DMS114 treated with DMSO at 0.1 percent for 48 hours (cell line): Measurements from ENCODE around the gene NAA40.

ENCODE experiments used
- DNase-seq: peaks from one replicate; lab custom pipeline; 2025; ENCODE audit not compliant: unreplicated experiment; lab: John Stamatoyannopoulos, UW

The NAA40 gene

GRCh38 chr11:63985812-63986155, 47.0 kb downstream of the NAA40 start:
- no peak for DNase-seq

- peak; percentile 85 for DNase-seq
Observed at GRCh38 chr11:63986156-63986931, 47.5 kb downstream of the NAA40 start, which contains the start of gene OTUB1. Gene OTUB1 (plus strand): TSS chr11:63986438. CDS start chr11:63986457, 19 bp downstream.

GRCh38 chr11:63986932-63987513, 48.2 kb downstream of the NAA40 start:
- no peak for DNase-seq

DNA sequence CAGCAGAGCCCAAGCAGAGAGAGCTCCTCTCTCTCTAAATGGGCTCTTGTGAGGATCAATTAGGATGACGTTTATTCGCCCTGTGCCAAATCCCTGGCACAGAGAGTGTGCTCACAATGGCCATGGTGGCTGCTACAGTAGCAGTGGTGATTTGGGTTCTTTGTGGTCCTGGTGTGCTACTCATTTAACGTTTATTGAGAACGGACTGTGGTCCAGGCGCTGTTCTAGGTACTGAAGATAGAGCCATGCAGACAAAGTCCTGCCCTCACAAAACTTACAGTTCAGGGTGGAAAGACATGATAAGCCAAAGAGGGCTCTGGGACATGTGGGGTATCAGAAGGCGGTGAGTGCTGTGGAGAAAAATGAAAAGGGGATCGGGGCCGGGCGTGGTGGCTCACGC, 52.8 kb downstream of the NAA40 start:
- no peak for DNase-seq

GRCh38 chr11:63993100-63993499, 54.3 kb downstream of the NAA40 start:
- DNase-seq: no peak

GRCh38 chr11:63993993-63994392, 55.2 kb downstream of the NAA40 start:
- DNase-seq: no peak

DNA sequence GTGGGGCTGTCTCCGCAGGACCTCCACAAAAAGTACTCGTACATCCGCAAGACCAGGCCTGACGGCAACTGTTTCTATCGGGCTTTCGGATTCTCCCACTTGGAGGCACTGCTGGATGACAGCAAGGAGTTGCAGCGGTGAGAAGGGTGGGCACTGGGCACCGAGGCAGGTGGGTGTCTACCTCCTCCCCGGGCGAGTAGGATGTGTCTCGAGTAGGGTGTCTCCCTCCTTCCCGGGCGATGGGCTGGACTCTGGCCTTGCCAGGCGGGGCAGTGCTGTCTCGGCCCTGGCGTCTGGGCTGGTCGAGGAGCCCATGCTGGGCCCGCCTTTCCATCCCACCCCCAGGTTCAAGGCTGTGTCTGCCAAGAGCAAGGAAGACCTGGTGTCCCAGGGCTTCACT, 57.7 kb downstream of the NAA40 start:
- no peak for DNase-seq

- no peak for DNase-seq
Observed at GRCh38 chr11:63997104-63997700, 58.4 kb downstream of the NAA40 start.

DNA sequence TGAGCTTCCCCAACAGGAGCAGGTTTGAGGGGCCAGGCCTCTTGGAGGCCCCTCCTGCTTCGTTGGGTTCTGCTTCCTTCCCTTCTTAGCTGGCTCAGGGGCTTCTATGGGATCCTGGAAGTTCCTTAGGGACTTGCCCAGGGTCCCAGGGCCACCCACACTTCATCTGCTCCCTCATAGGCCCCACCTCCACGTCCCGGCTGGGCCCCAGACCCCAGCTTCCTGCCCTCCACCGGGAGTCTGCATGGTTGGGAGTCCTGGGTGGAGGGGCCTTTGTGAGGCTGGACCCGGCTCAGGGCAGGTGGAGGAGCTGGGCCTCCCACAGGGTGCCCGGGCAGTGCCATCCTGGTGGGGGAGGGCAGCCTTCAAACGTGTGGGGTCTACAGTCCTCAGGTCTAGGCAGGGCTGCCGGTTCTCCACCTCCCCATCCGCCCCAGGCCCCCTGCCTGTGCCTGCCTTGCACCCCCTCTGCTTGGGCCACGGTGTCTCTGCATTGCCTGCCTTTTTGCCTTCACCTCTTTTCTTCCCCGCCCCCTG, 59.1 kb downstream of the NAA40 start:
- no peak for DNase-seq

- DNase-seq: no peak
Observed at GRCh38 chr11:63998558-63999348, 60.0 kb downstream of the NAA40 start.

GRCh38 chr11:63999349-64000025, 60.7 kb downstream of the NAA40 start:
- no peak for DNase-seq

DNA sequence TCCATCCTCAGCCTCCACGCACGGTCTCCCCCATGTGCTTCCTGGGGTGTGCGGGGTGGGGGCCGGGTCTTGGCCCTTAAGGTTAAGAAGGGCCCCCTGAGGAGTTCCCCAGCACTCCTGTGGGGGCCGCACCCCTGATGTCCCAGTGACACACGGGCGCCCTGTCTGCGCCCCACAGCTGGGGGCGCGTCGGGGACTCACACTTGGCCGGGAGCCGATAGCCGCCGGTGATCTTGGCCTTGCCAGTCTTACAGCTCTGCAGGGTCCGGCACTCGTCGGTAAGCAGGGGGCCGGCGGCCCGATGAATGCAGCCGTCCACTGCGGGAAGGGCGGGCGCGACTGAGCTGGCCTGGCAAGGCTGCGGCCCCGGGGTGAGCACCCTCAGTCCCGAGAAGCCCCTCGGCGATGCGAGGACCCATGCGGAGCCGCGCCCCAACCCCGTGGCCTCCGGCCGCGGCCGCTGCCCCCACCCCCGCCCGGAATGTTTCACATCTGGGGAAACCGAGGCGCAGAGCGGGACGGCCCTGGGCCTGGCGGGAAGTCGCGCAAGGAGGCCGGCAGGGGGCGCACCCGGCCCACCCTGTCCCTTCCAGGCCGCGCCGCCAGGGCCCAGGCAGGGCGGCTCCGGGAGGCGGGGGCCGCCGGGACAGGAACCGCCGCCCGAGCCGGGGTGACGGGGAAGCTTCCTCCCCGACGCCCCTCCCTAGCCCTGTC, 61.4 kb downstream of the NAA40 start:
- no peak for DNase-seq

DNA sequence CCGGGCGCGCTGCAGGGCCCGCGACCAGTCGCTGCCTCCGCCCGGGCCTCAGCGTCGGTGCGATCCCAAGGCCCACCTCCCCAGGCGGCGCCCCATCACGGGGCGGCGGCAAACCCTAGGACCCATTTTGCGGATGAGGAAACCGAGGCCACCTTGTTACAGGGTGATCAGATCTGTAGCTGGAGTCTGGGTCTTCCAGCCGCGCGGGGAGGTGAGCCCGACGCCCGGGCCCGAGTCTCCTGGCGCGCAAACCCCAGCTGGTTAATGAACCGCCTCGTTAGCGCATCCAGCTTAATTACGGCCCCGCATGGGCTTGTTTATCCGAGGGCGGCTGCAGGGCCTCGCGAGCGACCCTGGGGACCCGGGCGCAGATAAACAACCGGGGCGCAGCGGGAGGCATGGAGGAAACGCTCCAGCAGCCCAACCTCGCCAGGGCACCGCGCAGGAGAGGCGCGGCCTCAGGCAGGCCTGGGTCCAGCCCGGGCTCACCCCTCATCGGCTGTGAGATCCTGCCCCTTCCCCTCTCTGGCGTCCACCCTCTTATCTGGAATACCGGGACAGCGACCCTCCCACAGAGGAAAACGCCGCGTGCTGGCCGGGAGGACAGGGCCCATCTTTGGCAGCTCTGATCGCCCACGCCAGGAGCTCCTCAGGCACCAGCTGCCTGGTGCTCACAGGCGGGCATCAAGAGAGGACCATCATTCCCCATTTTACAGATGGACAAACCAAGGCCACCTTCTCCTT, 62.1 kb downstream of the NAA40 start:
- DNase-seq: no peak

DNA sequence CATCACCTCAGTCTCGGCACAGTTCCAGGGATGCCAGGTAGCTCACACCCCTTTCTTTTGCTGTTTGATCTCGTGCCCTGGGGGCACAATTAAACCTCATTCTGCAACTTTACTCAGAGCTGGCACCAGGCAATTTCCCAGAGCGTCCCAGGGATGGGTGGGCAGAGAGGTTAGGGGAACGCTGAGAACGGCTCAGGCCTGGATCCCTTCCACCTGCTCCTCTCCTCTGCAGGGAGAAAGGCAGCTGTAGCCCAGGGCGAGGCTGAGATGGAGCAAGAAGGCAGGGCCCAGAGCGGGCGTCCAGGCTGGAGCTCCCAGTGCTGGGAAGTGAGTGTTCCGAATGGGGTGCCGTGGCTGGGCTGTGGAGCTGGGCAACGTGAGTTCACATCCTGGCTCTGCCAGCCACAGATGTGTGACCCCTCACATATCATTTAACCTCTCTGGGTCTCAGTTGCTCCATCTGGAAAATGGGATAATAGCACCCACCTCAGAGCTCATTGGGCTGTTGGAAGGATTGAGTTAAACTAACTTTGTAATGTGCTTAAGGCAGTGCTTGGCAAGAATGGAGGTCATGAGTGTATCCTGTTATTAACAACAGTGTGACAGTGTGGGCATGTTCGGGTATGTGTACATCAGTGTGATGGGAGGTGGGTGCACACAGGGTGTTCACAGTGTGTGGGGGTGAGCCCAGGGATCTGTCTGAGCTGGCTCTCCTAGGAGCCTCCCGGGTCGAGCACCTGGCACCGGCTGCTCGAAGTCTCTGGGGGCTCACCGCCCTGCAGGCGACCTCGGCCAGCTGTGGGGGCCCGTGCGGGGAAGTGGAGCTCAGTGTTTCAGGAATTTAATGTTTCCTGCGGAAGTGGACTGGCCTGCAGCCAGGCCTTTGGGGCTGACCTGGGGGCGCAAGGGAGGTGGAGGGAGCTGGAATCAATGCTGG, 63.0 kb downstream of the NAA40 start:
- no peak for DNase-seq

GRCh38 chr11:64003807-64004589, 65.2 kb downstream of the NAA40 start:
- no peak for DNase-seq

GRCh38 chr11:64004590-64004984, 65.8 kb downstream of the NAA40 start:
- DNase-seq: no peak

DNA sequence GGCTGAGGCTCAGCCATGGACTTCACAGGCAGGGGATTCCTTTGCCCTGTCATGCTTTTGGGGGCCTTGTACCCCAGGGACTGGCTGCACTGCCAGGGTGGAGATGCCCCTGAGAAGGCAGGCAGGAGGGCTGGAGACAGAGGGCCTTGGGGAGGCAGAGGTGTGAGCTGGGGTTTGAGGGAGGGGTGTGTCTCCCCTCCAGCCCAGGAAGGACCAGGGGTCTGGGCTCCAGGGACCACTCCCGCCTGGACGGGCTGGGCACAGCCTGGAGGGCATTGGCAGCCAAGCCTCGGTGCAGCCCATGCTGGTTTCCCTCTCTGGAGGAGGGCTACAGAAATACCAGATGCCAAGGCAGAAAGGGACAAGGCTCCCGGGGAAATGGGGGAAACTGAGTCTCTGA, 66.9 kb downstream of the NAA40 start:
- no peak for DNase-seq

DNA sequence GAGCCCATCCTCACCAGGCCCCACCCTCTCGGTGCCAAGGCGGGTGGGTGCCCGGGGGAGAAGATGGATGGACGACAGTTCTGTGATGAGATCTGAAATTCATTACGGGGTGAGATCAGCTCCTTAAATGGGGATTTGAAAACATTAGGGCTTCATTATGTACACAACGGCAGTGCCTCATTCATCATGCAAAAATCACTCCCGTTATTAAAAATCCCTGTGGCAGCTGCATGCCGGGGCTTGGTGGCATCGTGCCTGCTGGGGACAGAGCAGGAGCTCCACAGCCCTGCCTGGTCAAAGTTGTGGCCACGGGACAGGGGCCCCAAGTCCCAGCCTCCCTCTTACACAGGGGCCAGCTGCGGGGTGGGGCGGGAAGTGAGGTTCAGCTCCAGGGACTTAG, 67.6 kb downstream of the NAA40 start:
- no peak for DNase-seq
